Measurements from ENCODE around the gene LONRF3. TPM values are rescaled to one million over a fixed set of nuclear protein-coding genes. Genes with fewer than 3 reads are reported as not detected.
A peak's percentile ranks its signal among the peaks of the same experiment; 100 is the strongest.
"Not testable (repeated sequence)": the region's sequence is repeated elsewhere in the genome, so short reads cannot be mapped to it uniquely, and the experiment has no call there.

LONRF3 gene
- total RNA-seq, 1 experiment from 2014 or later, result 13.1 TPM

DNA sequence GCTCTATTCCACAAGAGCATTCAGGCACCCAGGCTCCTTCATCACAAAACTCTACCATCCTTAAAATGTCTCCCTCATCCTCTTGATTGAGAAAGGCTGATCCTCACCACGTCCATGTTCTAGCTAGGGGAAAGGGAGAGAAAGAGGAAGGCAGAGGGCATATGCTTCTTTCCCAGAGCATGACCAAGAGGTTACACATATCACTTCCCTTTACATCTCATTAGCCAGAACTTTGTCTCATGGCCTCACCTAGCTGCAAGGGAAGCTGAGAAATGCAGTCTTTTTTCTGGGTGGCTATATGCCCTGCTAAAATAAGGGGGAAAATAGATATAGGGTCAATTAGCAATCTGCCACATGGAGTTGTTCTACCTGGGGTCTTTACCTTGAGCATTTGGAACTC, 42.7 kb downstream of the LONRF3 start:
- ChIA-PET POLR2A (no interaction called here), CTCF (no interaction called here)
- Histone ChIP-seq H3K4me3 (ENCODE audit: low read depth in 2 of 2, low read length in 2 of 2) (no peak overlapping the region), H3K27me3 (ENCODE audit: control insufficient read depth, insufficient read depth, low read length) (no peaks in the 10 kb centered on the region), H3K4me1 (ENCODE audit: control insufficient read depth, insufficient read depth, low read length) (peaks cover 22% of the 10 kb centered on the region), H3K27ac (ENCODE audit: low read length) (peak overlapping the region; percentile 86), H3K36me3 (ENCODE audit: control insufficient read depth, insufficient read depth, low read length) (no peaks in the 10 kb centered on the region; the same call in 1 of the 2 replicates), H3K9me3 (ENCODE audit: control insufficient read depth, insufficient read depth, low read depth, low read length) (peaks cover 18% of the 10 kb centered on the region; the same call in 1 of the 2 replicates)
- no peak for ATAC-seq
- intact Hi-C loops (cut with micrococcal nuclease; ENCODE audit: unreplicated experiment), result no loop called here
- TF ChIP-seq, protein P1, sequence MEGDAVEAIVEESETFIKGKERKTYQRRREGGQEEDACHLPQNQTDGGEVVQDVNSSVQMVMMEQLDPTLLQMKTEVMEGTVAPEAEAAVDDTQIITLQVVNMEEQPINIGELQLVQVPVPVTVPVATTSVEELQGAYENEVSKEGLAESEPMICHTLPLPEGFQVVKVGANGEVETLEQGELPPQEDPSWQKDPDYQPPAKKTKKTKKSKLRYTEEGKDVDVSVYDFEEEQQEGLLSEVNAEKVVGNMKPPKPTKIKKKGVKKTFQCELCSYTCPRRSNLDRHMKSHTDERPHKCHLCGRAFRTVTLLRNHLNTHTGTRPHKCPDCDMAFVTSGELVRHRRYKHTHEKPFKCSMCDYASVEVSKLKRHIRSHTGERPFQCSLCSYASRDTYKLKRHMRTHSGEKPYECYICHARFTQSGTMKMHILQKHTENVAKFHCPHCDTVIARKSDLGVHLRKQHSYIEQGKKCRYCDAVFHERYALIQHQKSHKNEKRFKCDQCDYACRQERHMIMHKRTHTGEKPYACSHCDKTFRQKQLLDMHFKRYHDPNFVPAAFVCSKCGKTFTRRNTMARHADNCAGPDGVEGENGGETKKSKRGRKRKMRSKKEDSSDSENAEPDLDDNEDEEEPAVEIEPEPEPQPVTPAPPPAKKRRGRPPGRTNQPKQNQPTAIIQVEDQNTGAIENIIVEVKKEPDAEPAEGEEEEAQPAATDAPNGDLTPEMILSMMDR (IDR thresholded peaks at IDR 0.05), result no peak
- TF ChIP-seq POLR2AphosphoS5 (IDR thresholded peaks at IDR 0.05; ENCODE audit: low read depth, low read length), result no peak
- TF ChIP-seq TCF7L2 (IDR thresholded peaks at IDR 0.05; ENCODE audit: low read depth, low read length), result no peak
- TF ChIP-seq, protein P2, sequence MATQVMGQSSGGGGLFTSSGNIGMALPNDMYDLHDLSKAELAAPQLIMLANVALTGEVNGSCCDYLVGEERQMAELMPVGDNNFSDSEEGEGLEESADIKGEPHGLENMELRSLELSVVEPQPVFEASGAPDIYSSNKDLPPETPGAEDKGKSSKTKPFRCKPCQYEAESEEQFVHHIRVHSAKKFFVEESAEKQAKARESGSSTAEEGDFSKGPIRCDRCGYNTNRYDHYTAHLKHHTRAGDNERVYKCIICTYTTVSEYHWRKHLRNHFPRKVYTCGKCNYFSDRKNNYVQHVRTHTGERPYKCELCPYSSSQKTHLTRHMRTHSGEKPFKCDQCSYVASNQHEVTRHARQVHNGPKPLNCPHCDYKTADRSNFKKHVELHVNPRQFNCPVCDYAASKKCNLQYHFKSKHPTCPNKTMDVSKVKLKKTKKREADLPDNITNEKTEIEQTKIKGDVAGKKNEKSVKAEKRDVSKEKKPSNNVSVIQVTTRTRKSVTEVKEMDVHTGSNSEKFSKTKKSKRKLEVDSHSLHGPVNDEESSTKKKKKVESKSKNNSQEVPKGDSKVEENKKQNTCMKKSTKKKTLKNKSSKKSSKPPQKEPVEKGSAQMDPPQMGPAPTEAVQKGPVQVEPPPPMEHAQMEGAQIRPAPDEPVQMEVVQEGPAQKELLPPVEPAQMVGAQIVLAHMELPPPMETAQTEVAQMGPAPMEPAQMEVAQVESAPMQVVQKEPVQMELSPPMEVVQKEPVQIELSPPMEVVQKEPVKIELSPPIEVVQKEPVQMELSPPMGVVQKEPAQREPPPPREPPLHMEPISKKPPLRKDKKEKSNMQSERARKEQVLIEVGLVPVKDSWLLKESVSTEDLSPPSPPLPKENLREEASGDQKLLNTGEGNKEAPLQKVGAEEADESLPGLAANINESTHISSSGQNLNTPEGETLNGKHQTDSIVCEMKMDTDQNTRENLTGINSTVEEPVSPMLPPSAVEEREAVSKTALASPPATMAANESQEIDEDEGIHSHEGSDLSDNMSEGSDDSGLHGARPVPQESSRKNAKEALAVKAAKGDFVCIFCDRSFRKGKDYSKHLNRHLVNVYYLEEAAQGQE (IDR thresholded peaks at IDR 0.05; ENCODE audit: insufficient read depth in 1 of 2, low read depth in 2 of 2, low read length in 1 of 2), result no peak
- no peak for TF ChIP-seq SIN3A (IDR thresholded peaks at IDR 0.05; ENCODE audit: borderline replicate concordance, insufficient read depth, low read depth, low read length)
- DNase-seq (ENCODE audit: low read depth, low spot score), result no peak
- in situ Hi-C loops (cut with HindIII; ENCODE audit: low pct_unique_long_range_greater_than_20kb, low sequenced_read_pairs), result no loop called here
- BruUV-seq (replicated peaks), result no TSS peak

DNA sequence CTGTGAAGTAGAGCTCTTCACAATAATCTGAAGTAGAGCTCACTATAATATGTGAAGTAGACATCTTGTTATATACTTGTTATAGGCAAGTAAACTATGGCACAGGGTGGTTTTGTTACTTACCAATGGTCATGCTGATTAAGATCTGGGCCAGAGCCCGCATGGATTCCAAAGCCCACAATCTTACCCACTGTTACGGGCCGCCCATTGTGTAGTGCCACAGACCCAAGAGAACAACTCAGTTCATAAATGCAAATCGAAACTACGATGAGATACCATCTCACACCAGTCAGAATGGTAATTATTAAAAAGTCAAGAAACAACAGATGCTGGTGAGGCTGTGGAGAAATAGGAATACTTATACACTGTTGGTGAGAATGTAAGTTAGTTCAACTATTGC, 51.5 kb downstream of the LONRF3 start:
- no TSS peak for BruUV-seq (replicated peaks)
- DNase-seq (ENCODE audit: low read depth, low spot score), result no peak
- CTCF ChIA-PET, result no interaction called here

DNA sequence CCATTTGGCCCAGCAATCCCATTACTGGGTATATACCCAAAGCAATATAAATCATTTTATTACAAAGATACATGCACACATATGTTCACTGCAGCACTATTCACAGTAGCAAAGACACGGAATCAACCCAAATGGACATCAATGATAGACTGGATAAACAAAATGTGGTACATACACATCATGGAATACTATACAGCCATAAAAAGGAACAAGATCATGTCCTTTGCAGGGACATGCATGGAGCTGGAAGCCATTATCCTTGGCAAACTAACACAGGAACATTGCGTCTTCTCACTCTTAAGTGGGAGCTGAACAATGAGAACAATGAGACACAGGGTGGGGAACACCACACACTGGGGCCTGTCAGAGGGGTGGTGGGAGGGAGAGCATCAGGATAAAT, 51.9 kb downstream of the LONRF3 start:
- H3K4me1 ChIP-seq (ENCODE audit: control insufficient read depth, insufficient read depth, low read length); BruUV-seq (replicated peaks); POLR2A ChIA-PET; H3K36me3 ChIP-seq (ENCODE audit: control insufficient read depth, insufficient read depth, low read length); intact Hi-C loops (cut with micrococcal nuclease; ENCODE audit: unreplicated experiment); ATAC-seq; DNase-seq (ENCODE audit: low read depth, low spot score); H3K27me3 ChIP-seq (ENCODE audit: control insufficient read depth, insufficient read depth, low read length); in situ Hi-C loops (cut with HindIII; ENCODE audit: low pct_unique_long_range_greater_than_20kb, low sequenced_read_pairs); H3K27ac ChIP-seq (ENCODE audit: low read length); H3K9me3 ChIP-seq (ENCODE audit: control insufficient read depth, insufficient read depth, low read depth, low read length); H3K4me3 ChIP-seq (ENCODE audit: low read depth in 2 of 2, low read length in 2 of 2): not testable (repeated sequence)
- CTCF ChIA-PET, result interaction anchor here (1.2 kb wide), 1 partner anchor 424 kb away, joined by 4 read pairs; no protein-coding TSS in a partner anchor

More for the DNA sequence above, 51.5 kb downstream of the LONRF3 start:
- in situ Hi-C loops (cut with HindIII; ENCODE audit: low pct_unique_long_range_greater_than_20kb, low sequenced_read_pairs) (no loop called here), intact Hi-C loops (cut with micrococcal nuclease; ENCODE audit: unreplicated experiment) (no loop called here)
- Histone ChIP-seq H3K27me3 (ENCODE audit: control insufficient read depth, insufficient read depth, low read length) (no peaks in the 10 kb centered on the region), H3K9me3 (ENCODE audit: control insufficient read depth, insufficient read depth, low read depth, low read length) (no peaks in the 10 kb centered on the region), H3K36me3 (ENCODE audit: control insufficient read depth, insufficient read depth, low read length) (no peaks in the 10 kb centered on the region), H3K27ac (ENCODE audit: low read length) (no peak overlapping the region), H3K4me1 (ENCODE audit: control insufficient read depth, insufficient read depth, low read length) (no peaks in the 10 kb centered on the region; the same call in 1 of the 2 replicates), H3K4me3 (ENCODE audit: low read depth in 2 of 2, low read length in 2 of 2) (no peak overlapping the region)
- TF ChIP-seq SIN3A (IDR thresholded peaks at IDR 0.05; ENCODE audit: borderline replicate concordance, insufficient read depth, low read depth, low read length) (no peak), POLR2AphosphoS5 (IDR thresholded peaks at IDR 0.05; ENCODE audit: low read depth, low read length) (no peak), TCF7L2 (IDR thresholded peaks at IDR 0.05; ENCODE audit: low read depth, low read length) (no peak)
- TF ChIP-seq, protein P2 (IDR thresholded peaks at IDR 0.05; ENCODE audit: insufficient read depth in 1 of 2, low read depth in 2 of 2, low read length in 1 of 2), result no peak
- TF ChIP-seq, protein P1 (IDR thresholded peaks at IDR 0.05), result no peak
- POLR2A ChIA-PET, result no interaction called here
- ATAC-seq, result no peak
